ENCODE data around the gene PPIB.

DNA sequence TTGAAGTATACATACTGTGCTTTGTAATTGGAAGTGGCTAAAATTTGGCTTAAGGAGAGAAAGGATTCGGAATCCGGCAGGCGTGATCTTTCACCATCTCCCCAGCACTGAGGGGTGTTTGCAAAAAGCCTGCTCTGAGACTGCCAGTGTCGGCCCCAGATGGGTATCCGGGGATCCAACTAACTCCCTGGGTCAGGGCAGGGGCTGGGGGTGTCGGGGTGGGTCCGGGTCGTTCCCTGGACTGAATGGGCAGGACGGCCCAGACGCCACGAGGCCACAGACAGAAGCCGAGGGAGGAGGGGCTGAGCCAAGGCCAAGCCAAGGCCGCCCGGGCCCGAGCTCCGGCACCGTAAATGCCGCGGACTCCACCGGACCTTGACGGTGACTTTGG lies 349 bp downstream of the PPIB start:
- TF ChIP-seq EZH2 (IDR thresholded peaks at IDR 0.05) (no peak), POLR2AphosphoS5 (IDR thresholded peaks at IDR 0.05; ENCODE audit: borderline replicate concordance, low read depth, low read length) (no peak), FOXP2 (optimal IDR thresholded peaks at IDR 0.05; ENCODE audit: control extremely low read depth, extremely low read length, insufficient read depth) (no peak)
